ENCODE data around the gene FGGY.
"Not testable (repeated sequence)": the region's sequence is repeated elsewhere in the genome, so short reads cannot be mapped to it uniquely, and the experiment has no call there.

FGGY gene

GRCh38 chr1:59290193-59290949, 6.5 kb upstream of the FGGY start:
- peak; percentile 35 for DNase-seq

GRCh38 chr1:59291561-59291960, 5.3 kb upstream of the FGGY start:
- no peak for DNase-seq

- no peak for DNase-seq
These were observed 4.3 kb upstream of the FGGY start for GRCh38 chr1:59292562-59292961.

GRCh38 chr1:59293206-59293605, 3.7 kb upstream of the FGGY start:
- no peak for DNase-seq

- DNase-seq, result no peak
These were observed 3.0 kb upstream of the FGGY start for GRCh38 chr1:59293849-59294248.

- no peak for DNase-seq
These were observed 2.5 kb upstream of the FGGY start for GRCh38 chr1:59294423-59294822.

- DNase-seq, result no peak
These were observed 1.3 kb upstream of the FGGY start for GRCh38 chr1:59295618-59296017.

- no peak for DNase-seq
These were observed 1.2 kb downstream of the FGGY start for GRCh38 chr1:59298026-59298583.

- no peak for DNase-seq
These were observed 1.9 kb downstream of the FGGY start for GRCh38 chr1:59298710-59299346.

- DNase-seq, result not testable (repeated sequence)
These were observed 2.8 kb downstream of the FGGY start for GRCh38 chr1:59299670-59300069.

GRCh38 chr1:59302297-59302696, 5.4 kb downstream of the FGGY start:
- no peak for DNase-seq

GRCh38 chr1:59302871-59303270, 6.0 kb downstream of the FGGY start:
- DNase-seq, result no peak

- DNase-seq, result no peak
These were observed 8.3 kb downstream of the FGGY start for GRCh38 chr1:59305188-59305587.

- DNase-seq, result no peak
These were observed 10.7 kb downstream of the FGGY start for GRCh38 chr1:59307591-59307990.

GRCh38 chr1:59308839-59309238, 11.9 kb downstream of the FGGY start:
- no peak for DNase-seq

- DNase-seq, result no peak
These were observed 12.5 kb downstream of the FGGY start for GRCh38 chr1:59309392-59309791.

- DNase-seq, result no peak
These were observed 13.1 kb downstream of the FGGY start for GRCh38 chr1:59309795-59310548.

- DNase-seq, result no peak
These were observed 13.8 kb downstream of the FGGY start for GRCh38 chr1:59310549-59311250.

GRCh38 chr1:59314776-59315528, 18.1 kb downstream of the FGGY start:
- DNase-seq, result no peak

- DNase-seq, result no peak
These were observed 18.9 kb downstream of the FGGY start for GRCh38 chr1:59315529-59316463.
